Thoracic aorta (tissue), 2 donors: ENCODE results near the gene UMPS. TPM values are rescaled to one million over a fixed set of nuclear protein-coding genes. Genes with fewer than 3 reads are reported as not detected.

ENCODE experiments used
- ATAC-seq: fragments of 150-250 bp; one replicate; pipeline ENCODE4 v1.8.0; 2017; ENCODE audit warnings: low read depth; ENCODE audit not compliant: insufficient number of reproducible peaks, low FRiP score
- DNase-seq: peaks from one replicate; pipeline ENCODE4 v3.0.0-alpha.2; 2020; ENCODE audit warnings: low spot score
- H3K27ac ChIP-seq, 2 donors: fragments of 200-600 bp; sonication (generic); 1 replicate in 1 of 2; 2 replicates in 1 of 2; pipeline ENCODE4 v1.5.1; 2016; ENCODE audit warnings: mild to moderate bottlenecking in 2 of 2, moderate library complexity in 2 of 2
- H3K27me3 ChIP-seq: fragments of 200-600 bp; sonication (generic); replicated peaks from 2 replicates; pipeline ENCODE4 v1.6.0; 2016; ENCODE audit warnings: mild to moderate bottlenecking; ENCODE audit not compliant: insufficient read depth
- H3K36me3 ChIP-seq: fragments of 200-600 bp; sonication (generic); one replicate; pipeline ENCODE4 v1.5.1; 2016
- H3K4me1 ChIP-seq, 2 donors: fragments of 200-600 bp; sonication (generic); 1 replicate in 1 of 2; 2 replicates in 1 of 2; pipeline versions ENCODE4 v1.5.1 to v1.6.0; 2016; ENCODE audit warnings: low read depth in 2 of 2, mild to moderate bottlenecking in 1 of 2; ENCODE audit not compliant: control insufficient read depth in 1 of 2
- H3K4me3 ChIP-seq: fragments of 200-600 bp; sonication (generic); 2 replicates; pipeline ENCODE4 v1.5.1; 2016; ENCODE audit warnings: mild to moderate bottlenecking
- H3K9me3 ChIP-seq: fragments of 200-600 bp; sonication (generic); 2 replicates; pipeline ENCODE4 v1.5.1; 2016
- total RNA-seq, 2 donors: library from RNA; depleted of rRNA; stranded (reverse); fragments of >200 nt; gene quantifications; one replicate each; pipeline versions ENCODE4 v1.1.0 to v1.2.3, GENCODE V29; 2016
- TF ChIP-seq, protein P1 (sequence below): fragments of 200-600 bp; sonication (generic); IDR thresholded peaks from one replicate; pipeline ENCODE4 v1.5.1; 2019; ENCODE audit warnings: antibody characterized with exemption

Gene UMPS
- total RNA-seq, 2 donors from 2014 or later, result 20.8 to 29.6 TPM

DNA sequence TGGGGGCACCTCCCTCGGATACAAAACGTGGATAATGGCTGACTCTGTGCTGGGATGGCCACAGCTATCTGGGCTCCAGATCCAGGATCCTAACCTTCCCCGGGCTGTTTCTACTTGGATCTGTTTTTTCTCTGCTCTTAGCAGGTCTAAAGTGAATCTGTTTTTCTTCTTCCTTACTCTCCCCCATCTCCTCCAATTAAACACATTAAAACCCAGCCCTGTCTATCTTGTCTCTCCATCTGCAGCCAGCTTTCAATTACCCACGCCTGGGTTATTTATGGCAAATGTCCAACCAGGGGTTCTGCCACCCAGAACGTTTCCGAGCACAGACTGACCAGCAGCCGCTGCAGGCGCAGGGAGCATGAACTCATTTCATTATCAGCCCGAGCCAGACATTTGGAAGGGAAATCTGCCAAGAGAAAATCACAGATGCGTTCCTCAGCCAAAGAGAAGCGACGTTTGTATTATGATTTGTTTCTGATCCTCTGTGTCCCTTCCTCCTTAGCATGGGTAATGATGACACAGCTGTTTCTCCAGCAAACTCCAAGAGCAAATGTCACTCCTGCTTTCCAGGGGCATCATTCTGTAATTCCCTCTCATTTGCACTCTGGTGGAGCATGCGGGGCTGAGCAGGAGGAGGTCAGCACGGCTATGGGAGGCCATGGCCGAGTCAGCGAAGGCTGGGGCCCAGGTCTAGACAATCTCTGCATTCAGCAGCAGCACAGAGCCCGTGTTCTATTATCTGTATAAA lies 42.0 kb downstream of the UMPS start:
- DNase-seq (no peak), ATAC-seq (no peak)
- Histone ChIP-seq H3K4me3 (no peak overlapping the region), H3K27ac (peak overlapping the region; percentile 40 to 75), H3K36me3 (peaks cover 21% of the 10 kb centered on the region), H3K4me1 (peaks cover 40 to 66% of the 10 kb centered on the region in 2 donors), H3K27me3 (no peaks in the 10 kb centered on the region), H3K9me3 (no peaks in the 10 kb centered on the region)
- TF ChIP-seq, protein P1, sequence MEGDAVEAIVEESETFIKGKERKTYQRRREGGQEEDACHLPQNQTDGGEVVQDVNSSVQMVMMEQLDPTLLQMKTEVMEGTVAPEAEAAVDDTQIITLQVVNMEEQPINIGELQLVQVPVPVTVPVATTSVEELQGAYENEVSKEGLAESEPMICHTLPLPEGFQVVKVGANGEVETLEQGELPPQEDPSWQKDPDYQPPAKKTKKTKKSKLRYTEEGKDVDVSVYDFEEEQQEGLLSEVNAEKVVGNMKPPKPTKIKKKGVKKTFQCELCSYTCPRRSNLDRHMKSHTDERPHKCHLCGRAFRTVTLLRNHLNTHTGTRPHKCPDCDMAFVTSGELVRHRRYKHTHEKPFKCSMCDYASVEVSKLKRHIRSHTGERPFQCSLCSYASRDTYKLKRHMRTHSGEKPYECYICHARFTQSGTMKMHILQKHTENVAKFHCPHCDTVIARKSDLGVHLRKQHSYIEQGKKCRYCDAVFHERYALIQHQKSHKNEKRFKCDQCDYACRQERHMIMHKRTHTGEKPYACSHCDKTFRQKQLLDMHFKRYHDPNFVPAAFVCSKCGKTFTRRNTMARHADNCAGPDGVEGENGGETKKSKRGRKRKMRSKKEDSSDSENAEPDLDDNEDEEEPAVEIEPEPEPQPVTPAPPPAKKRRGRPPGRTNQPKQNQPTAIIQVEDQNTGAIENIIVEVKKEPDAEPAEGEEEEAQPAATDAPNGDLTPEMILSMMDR, result no peak

DNA sequence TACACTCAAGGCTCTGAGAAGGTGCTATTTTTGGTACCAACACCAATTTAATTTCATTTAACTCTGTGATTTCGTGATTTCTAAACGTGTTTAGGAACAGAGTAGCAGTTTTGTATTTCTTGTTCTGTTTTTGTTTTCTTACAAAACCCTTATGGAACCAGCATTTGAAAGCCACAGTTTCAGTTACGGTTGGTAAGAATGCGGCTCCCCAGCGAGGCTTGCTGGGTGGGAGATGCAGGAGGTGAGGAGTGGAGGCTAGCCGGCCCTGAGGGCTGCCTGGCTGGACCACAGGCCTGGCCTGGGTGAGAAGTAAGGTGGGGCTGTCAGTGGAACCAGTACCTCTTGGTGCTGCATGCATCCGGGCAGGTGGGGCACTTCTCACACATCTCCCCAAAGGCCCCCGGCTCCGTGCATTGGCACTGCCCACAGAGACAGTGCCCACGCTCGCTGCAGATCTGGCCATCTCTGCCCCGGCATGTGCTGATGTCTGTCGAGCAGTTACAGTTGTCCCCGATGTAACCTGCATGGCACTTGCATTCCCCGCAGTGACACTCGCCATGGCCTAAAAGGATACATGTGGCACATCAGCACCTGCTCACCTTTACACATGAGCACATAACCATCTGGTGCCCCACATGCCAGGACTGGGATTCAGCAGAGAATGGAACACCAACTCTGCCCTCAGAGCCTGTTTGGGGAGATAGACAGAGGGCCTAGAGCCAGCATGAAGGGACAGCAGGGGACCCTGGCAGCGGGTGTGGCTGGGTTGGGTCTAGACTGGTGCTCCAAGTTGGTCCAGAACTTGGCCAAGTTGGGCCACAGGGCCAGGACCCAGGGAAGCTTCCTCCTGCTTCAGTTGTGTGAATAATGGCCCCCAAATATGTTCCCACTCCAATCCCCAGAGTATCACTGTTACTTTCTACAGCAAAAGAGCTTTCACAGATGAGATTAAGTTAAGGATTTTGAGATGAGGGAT lies 43.4 kb downstream of the UMPS start:
- H3K9me3 ChIP-seq, result no peaks in the 10 kb centered on the region
- TF ChIP-seq, protein P1, result no peak

DNA sequence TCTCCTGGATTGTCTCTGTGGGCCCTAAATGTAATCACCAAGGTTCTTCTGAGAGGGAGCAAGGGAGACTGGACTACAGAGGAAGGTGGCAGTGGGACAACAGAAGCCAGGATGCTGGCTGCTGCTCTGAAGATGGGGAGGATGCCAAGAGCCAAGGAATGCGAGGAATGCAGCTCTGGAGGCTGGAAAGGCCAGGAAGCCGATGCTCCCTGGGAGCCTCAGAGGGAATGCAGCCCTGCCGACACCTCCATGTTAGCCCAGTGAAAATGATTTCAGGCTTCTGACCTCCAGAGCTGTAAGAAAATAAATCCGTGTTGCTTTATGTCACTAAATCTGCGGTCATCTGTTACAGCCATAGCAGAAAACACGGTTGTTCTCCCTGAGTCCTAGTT lies 44.1 kb downstream of the UMPS start:
- Histone ChIP-seq H3K4me3 (no peak overlapping the region), H3K4me1 (peaks cover 40 to 84% of the 10 kb centered on the region in 2 donors), H3K9me3 (no peaks in the 10 kb centered on the region), H3K36me3 (peaks cover 1% of the 10 kb centered on the region), H3K27ac (peak overlapping the region; percentile 46 to 75), H3K27me3 (no peaks in the 10 kb centered on the region)
- TF ChIP-seq, protein P1, result no peak
- no peak for DNase-seq
- ATAC-seq, result no peak

More for the DNA sequence above, 43.4 kb downstream of the UMPS start:
- Histone ChIP-seq H3K4me3 (no peak overlapping the region), H3K27ac (peak overlapping the region; percentile 44 to 75), H3K4me1 (peaks cover 40 to 78% of the 10 kb centered on the region in 2 donors), H3K27me3 (no peaks in the 10 kb centered on the region), H3K36me3 (peaks cover 8% of the 10 kb centered on the region)
- ATAC-seq, result no peak
- DNase-seq, result no peak

DNA sequence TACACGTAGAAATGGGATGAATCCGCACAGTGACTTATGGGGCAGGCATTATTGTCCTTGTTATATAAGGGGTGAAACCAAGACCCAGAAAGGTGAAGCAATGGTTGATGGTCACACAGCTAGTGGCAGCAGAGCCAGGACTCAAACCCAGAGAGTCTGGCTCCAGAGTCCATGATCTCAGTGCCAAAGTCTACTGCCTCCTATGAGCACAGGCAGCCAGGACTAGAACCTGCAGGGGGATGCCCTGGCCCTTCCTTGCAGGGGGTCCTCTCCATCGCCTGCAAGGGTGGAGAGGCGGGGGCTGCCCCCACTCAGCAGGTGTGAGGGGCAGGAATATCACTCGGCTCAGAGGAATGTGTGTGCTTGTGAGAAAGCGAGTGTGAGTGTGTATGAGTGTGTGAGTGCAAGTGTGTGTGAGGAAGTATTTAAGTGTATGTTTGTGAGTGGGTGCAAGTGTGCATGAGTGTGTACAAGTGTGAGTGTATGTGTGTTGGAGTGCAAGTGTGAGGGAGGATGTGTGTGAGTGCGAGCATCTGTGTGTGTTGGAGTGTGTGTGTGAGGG lies 44.7 kb downstream of the UMPS start:
- H3K27ac ChIP-seq, result peak overlapping the region; percentile 46 to 75
- no peaks in the 10 kb centered on the region for H3K9me3 ChIP-seq
- ATAC-seq (no peak), DNase-seq (no peak)
- H3K27me3 ChIP-seq, result no peaks in the 10 kb centered on the region
- H3K4me1 ChIP-seq, result peaks cover 46 to 88% of the 10 kb centered on the region in 2 donors
- H3K4me3 ChIP-seq, result no peak overlapping the region
- TF ChIP-seq, protein P1, result no peak
- H3K36me3 ChIP-seq, result no peaks in the 10 kb centered on the region

DNA sequence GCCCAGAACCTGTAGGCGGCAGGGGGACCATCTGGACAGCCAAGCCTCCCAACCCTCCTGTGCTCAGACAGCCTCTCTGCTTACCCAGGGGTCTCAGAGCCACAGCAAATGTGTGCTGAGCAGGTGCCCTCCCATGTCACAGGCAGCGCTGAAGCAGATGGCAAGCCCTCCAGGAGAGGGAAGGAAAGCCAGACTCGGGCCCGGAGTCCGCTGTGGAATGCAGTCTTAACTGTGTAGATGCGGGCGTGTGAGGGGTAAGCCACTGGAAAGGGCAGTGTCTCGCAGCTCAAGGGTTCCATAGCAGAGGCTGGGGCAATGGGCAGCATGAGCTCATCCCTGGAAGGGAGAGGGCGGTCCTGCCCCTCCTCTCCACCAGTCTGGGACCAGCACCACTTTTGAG lies 45.6 kb downstream of the UMPS start:
- H3K27ac ChIP-seq, result peak overlapping the region; percentile 27 to 30

More for the DNA sequence above, 45.6 kb downstream of the UMPS start:
- Histone ChIP-seq H3K4me3 (no peak overlapping the region), H3K27me3 (no peaks in the 10 kb centered on the region), H3K9me3 (no peaks in the 10 kb centered on the region), H3K4me1 (peaks cover 49 to 88% of the 10 kb centered on the region in 2 donors), H3K36me3 (no peaks in the 10 kb centered on the region)
- ATAC-seq (no peak), DNase-seq (no peak)
- TF ChIP-seq, protein P1, result no peak
